DOHH2 (cell line): ENCODE results near the gene SNHG17.

ENCODE experiments used
- CTCF ChIP-seq: fragments of 200-600 bp; sonication (generic); IDR thresholded peaks from one replicate; pipeline ENCODE4 v1.5.1; 2014; ENCODE audit warnings: antibody characterized with exemption, mild to moderate bottlenecking, low read depth, low read length; ENCODE audit not compliant: poor library complexity, severe bottlenecking
- EZH2phosphoT487 ChIP-seq: fragments of 200-600 bp; sonication (generic); IDR thresholded peaks from 2 replicates; pipeline ENCODE4 v1.6.1; 2017; ENCODE audit warnings: borderline replicate concordance, mild to moderate bottlenecking, antibody characterized with exemption, low read length, moderate library complexity, mixed read lengths

DNA sequence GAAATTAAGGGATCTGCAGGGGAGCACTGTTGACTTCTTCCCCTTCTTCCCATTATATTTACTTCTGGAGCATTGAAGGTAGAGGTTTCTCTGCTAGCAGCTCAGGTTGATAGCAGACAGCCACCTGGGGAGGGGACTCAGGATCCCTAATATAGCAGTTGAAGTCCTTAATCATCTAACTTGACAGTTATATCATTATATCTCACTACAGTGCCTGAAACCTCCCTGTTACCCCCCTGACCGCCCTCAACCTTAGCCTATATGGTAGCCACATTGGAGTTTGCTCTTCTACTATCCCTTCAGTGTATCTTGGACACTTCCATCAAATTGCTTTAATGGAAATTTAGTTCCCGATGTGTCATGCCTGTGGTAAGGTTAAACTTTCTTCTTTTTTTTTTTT lies 44.5 kb upstream of the SNHG17 start:
- no peak for TF ChIP-seq CTCF
- no peak for TF ChIP-seq EZH2phosphoT487
